Gastroesophageal sphincter (tissue), 4 donors: ENCODE data around the gene FRMD3. TPM values are rescaled to one million over a fixed set of nuclear protein-coding genes. Genes with fewer than 3 reads are reported as not detected.

ENCODE experiments used
- ATAC-seq: fragments of 150-250 bp; one replicate; pipeline ENCODE4 v1.9.1; 2016; ENCODE audit warnings: mild to moderate bottlenecking, moderate library complexity
- H3K27ac ChIP-seq, 4 donors: fragments of 200-600 bp; sonication (generic) in 3 of 4; 1 replicate in 3 of 4; 2 replicates in 1 of 4; pipeline ENCODE4 v1.5.1; 2016 to 2019
- H3K27me3 ChIP-seq: fragments of 200-600 bp; sonication (generic); one replicate; pipeline ENCODE4 v1.5.1; 2019
- H3K36me3 ChIP-seq, 2 donors: fragments of 200-600 bp; sonication (generic); one replicate each; pipeline ENCODE4 v1.5.1; 2019; ENCODE audit warnings: control low read depth in 1 of 2
- H3K4me1 ChIP-seq, 3 donors: fragments of 200-600 bp; sonication (generic); 1 replicate in 2 of 3; 2 replicates in 1 of 3; pipeline ENCODE4 v1.5.1; 2016 to 2019; ENCODE audit warnings: control low read depth in 2 of 3
- H3K4me3 ChIP-seq, 2 donors: fragments of 200-600 bp; sonication (generic); one replicate each; pipeline ENCODE4 v1.5.1; 2019; ENCODE audit warnings: mild to moderate bottlenecking in 1 of 2, moderate library complexity in 1 of 2
- H3K9me3 ChIP-seq, 3 donors: fragments of 200-600 bp; sonication (generic); one replicate each; pipeline ENCODE4 v1.5.1; 2017 to 2019; ENCODE audit warnings: control low read depth in 2 of 3
- EP300 ChIP-seq: sonication (generic); formaldehyde crosslinking; IDR thresholded peaks from one replicate; pipeline ENCODE4 v1.6.1; 2017; ENCODE audit warnings: antibody characterized with exemption, mild to moderate bottlenecking
- POLR2A ChIP-seq, 2 donors: fragments of 450-650 bp; IDR thresholded peaks; one replicate each; pipeline ENCODE4 v1.6.1; 2017; ENCODE audit warnings: antibody characterized with exemption in 2 of 2, mild to moderate bottlenecking in 2 of 2, moderate library complexity in 1 of 2
- POLR2AphosphoS5 ChIP-seq: sonication (generic); formaldehyde crosslinking; IDR thresholded peaks from one replicate; pipeline ENCODE4 v1.6.1; 2017; ENCODE audit warnings: antibody characterized with exemption
- WGBS, 2 donors: methylation state at CpG; one replicate each; pipeline ENCODE4 v1.1.5; 2018; ENCODE audit warnings: low coverage in 1 of 2; 5-methylcytosine and 5-hydroxymethylcytosine counted together
- total RNA-seq, 4 donors: library from RNA; depleted of rRNA; stranded (reverse); fragments of >200 nt; gene quantifications; one replicate each; pipeline ENCODE4 v1.1.0, GENCODE V29; 2016
- TF ChIP-seq, protein P1 (sequence below), 4 experiments: fragments of 200-600 bp in 2 of 4; fragments of 450-650 bp in 2 of 4; sonication (generic) in 1 of 4; IDR thresholded peaks; one replicate each; pipeline ENCODE4 v1.5.1; 2017 to 2019; ENCODE audit warnings: antibody characterized with exemption in 4 of 4, mild to moderate bottlenecking in 2 of 4, moderate library complexity in 2 of 4

Gene FRMD3
- total RNA-seq, 4 donors from 2014 or later = 6.8 to 15.1 (median 11.3) TPM

DNA sequence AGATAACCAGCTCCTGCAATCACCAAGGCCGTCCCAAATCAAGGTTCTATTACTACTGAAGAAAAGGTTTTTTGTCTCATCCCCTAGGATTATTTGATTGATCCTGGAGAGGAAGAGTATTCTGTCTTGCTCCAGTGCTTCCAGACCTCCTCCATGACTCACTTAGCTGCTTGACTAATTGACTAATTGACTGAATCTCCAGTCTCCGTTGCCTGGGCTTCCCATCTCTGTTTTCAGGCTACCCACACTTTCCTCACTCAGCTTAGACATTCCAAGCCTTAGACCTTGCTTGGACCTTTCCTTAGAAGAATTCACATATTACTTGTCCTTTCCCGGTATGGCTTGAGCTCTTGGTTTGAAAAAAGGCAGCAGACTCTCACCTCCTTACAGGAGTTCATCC is 60.6 kb downstream of the FRMD3 start:
- ATAC-seq = no peak
- TF ChIP-seq POLR2AphosphoS5 = no peak
- no peak for TF ChIP-seq EP300
- TF ChIP-seq, protein P1, sequence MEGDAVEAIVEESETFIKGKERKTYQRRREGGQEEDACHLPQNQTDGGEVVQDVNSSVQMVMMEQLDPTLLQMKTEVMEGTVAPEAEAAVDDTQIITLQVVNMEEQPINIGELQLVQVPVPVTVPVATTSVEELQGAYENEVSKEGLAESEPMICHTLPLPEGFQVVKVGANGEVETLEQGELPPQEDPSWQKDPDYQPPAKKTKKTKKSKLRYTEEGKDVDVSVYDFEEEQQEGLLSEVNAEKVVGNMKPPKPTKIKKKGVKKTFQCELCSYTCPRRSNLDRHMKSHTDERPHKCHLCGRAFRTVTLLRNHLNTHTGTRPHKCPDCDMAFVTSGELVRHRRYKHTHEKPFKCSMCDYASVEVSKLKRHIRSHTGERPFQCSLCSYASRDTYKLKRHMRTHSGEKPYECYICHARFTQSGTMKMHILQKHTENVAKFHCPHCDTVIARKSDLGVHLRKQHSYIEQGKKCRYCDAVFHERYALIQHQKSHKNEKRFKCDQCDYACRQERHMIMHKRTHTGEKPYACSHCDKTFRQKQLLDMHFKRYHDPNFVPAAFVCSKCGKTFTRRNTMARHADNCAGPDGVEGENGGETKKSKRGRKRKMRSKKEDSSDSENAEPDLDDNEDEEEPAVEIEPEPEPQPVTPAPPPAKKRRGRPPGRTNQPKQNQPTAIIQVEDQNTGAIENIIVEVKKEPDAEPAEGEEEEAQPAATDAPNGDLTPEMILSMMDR (IDR thresholded peaks at IDR 0.05) = no peak
- no peak for TF ChIP-seq POLR2A (IDR thresholded peaks at IDR 0.05)
- no peaks in the 10 kb centered on the region for H3K27me3 ChIP-seq
- H3K9me3 ChIP-seq = peaks cover 0 to 8% (median 0%) of the 10 kb centered on the region in 3 donors
- H3K4me1 ChIP-seq = peaks cover 0 to under 1% (median 0%) of the 10 kb centered on the region in 3 donors
- H3K27ac ChIP-seq = no peak overlapping the region
- H3K4me3 ChIP-seq = no peak overlapping the region
- no peaks in the 10 kb centered on the region for H3K36me3 ChIP-seq
- WGBS, 2 donors = 74 to 80% methylated on average over 2 to 3 of the region's 3 CpGs

DNA sequence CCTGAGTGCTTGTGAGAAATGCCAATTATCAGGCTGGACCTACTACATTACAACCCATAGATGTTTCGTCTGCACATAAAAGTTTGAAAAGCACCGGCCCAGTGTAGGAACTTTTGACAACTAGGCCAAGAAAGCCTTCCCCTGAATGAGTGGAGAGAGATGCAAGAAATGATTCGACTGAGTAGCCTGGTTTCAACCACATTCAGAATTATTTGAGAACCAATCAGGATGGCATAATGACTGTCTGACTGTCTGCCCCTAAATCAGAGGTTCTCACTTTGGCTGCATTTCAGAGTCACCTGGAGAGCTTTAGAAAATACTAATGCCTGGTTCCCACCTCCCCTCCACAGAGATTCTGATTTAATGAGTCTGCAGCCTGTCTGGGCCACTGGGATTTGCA is 61.1 kb downstream of the FRMD3 start:
- ATAC-seq = no peak
- 92 to 100% methylated on average over 2 to 3 of the region's 3 CpGs for WGBS, 2 donors
- no peaks in the 10 kb centered on the region for H3K27me3 ChIP-seq
- H3K36me3 ChIP-seq = no peaks in the 10 kb centered on the region
- H3K4me1 ChIP-seq = peaks cover 0 to 5% (median 0%) of the 10 kb centered on the region in 3 donors
- TF ChIP-seq, protein P1 (IDR thresholded peaks at IDR 0.05) = no peak
- TF ChIP-seq POLR2A (IDR thresholded peaks at IDR 0.05) = no peak
- TF ChIP-seq POLR2AphosphoS5 = no peak
- no peak for TF ChIP-seq EP300
- H3K9me3 ChIP-seq = peaks cover 0 to 8% (median 0%) of the 10 kb centered on the region in 3 donors
- H3K4me3 ChIP-seq = no peak overlapping the region
- H3K27ac ChIP-seq = no peak overlapping the region

DNA sequence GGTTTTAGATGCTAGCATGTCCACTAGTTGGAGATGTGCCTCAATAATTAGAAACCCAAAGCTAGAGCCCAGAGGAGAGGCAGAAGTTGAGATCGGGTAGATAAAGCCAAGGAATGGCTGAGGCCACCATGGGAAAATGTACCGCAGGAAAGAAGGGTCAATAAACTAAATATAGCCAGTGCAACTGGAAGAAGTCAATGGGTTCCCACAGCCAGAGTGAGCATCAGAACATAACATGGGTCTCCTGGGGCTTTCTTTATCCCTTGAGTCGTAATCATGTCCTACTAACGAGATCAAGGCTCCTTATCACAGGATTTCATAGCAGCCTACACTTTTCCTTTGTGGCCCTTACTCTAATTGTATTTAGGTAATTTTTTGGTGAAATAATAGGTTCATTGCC is 61.7 kb downstream of the FRMD3 start:
- Histone ChIP-seq H3K27me3 (no peaks in the 10 kb centered on the region), H3K27ac (no peak overlapping the region), H3K4me1 (peaks cover 0 to 8% (median 4%) of the 10 kb centered on the region in 3 donors), H3K36me3 (no peaks in the 10 kb centered on the region), H3K9me3 (peaks cover 0 to 8% (median 0%) of the 10 kb centered on the region in 3 donors), H3K4me3 (no peak overlapping the region)
- 95 to 100% methylated on average over 3 to 4 of the region's 4 CpGs for WGBS, 2 donors
- no peak for ATAC-seq
- TF ChIP-seq POLR2AphosphoS5 (no peak), EP300 (no peak), POLR2A (IDR thresholded peaks at IDR 0.05) (no peak)
- TF ChIP-seq, protein P1 (IDR thresholded peaks at IDR 0.05) = no peak

DNA sequence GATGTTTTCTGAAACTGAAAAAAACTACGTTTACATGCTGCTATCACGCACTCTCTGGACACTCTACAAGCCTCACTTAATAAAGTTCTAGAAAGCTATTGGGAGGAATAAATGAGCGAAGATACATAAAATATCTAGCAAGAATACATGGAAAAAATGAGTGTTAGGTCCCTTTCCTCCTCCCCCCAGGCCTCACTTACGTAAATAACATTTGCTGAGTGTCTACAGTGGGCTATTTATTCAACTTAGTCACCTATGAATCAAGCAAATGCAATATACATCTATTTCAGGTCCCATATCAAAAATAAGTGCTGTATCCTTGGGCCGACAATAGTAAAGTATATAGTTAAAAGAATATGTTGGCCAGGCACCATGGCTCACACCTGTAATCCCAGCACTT is 62.5 kb downstream of the FRMD3 start:
- TF ChIP-seq, protein P1 (IDR thresholded peaks at IDR 0.05) = no peak
- TF ChIP-seq POLR2AphosphoS5 = no peak
- no peak for TF ChIP-seq EP300
- no peak for TF ChIP-seq POLR2A (IDR thresholded peaks at IDR 0.05)
- 86 to 94% methylated on average over 4 to 5 of the region's 5 CpGs for WGBS, 2 donors
- no peaks in the 10 kb centered on the region for H3K27me3 ChIP-seq
- ATAC-seq = no peak
- H3K27ac ChIP-seq = no peak overlapping the region
- H3K9me3 ChIP-seq = peaks cover 0 to 8% (median 0%) of the 10 kb centered on the region in 3 donors
- peaks cover 0 to 14% (median 5%) of the 10 kb centered on the region in 3 donors for H3K4me1 ChIP-seq
- H3K4me3 ChIP-seq = no peak overlapping the region
- H3K36me3 ChIP-seq = no peaks in the 10 kb centered on the region

DNA sequence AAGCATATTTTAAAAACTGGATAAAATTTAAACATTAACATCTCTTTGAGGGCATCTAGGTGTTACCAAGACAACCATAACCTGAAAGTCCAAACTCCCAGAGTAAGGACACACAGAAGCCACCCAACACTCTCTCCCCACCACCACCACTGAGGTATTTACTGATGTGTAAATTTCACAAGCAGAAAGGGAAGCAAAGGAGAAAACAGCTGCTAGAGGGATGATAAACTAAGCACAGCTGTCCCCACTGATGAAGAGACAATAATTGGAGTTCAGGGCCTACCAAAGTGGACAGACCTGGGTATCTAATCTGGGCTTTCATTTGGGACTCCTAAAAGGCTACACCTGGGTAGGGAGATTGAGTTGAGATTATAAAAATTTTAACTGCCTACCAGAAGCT is 63.6 kb downstream of the FRMD3 start:
- no peak for ATAC-seq
- Histone ChIP-seq H3K36me3 (no peaks in the 10 kb centered on the region), H3K4me3 (no peak overlapping the region), H3K4me1 (peaks cover 0 to 14% (median 5%) of the 10 kb centered on the region in 3 donors), H3K9me3 (peaks cover 0 to under 1% (median 0%) of the 10 kb centered on the region in 3 donors), H3K27ac (no peak overlapping the region), H3K27me3 (no peaks in the 10 kb centered on the region)
- no peak for TF ChIP-seq POLR2AphosphoS5
- no peak for TF ChIP-seq POLR2A (IDR thresholded peaks at IDR 0.05)
- TF ChIP-seq EP300 = no peak
- TF ChIP-seq, protein P1 (IDR thresholded peaks at IDR 0.05) = no peak
